Epithelial cell of esophagus (primary cell): Measurements from ENCODE around the gene JAG1.

Source experiments
- DNase-seq: peaks from one replicate; pipeline ENCODE4 v3.0.0; 2010; ENCODE audit warnings: low read depth
- H3K4me3 ChIP-seq: 2 replicates; pipeline ENCODE4 v1.5.1; 2011; ENCODE audit warnings: mild to moderate bottlenecking, low read length, control low read depth
- TF ChIP-seq, protein P1 (sequence below): IDR thresholded peaks from 2 replicates; pipeline ENCODE4 v1.5.1; 2011; ENCODE audit warnings: low read depth, mild to moderate bottlenecking, low read length, control low read depth, inconsistent platforms; ENCODE audit not compliant: insufficient read depth; ENCODE audit errors: missing control alignments

JAG1 gene

DNA sequence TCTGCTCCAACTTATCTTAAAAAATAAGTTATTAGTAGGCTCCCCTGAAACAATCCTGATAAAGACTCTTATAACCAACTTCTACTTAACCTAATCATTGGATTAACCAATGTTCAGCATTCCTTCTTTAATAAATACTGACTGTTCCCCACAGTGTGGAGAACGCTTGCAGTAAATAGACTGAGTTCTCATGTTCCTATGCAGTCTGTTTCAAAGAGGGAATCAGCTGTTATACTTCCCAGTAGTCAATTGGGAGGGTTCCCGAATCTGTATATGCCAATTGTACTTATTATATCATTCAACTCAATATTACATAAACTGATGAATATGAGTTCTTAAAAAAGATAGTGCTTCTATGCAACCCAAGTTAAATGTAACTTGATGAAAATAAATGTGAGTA lies 9.7 kb upstream of the JAG1 start:
- TF ChIP-seq, protein P1, sequence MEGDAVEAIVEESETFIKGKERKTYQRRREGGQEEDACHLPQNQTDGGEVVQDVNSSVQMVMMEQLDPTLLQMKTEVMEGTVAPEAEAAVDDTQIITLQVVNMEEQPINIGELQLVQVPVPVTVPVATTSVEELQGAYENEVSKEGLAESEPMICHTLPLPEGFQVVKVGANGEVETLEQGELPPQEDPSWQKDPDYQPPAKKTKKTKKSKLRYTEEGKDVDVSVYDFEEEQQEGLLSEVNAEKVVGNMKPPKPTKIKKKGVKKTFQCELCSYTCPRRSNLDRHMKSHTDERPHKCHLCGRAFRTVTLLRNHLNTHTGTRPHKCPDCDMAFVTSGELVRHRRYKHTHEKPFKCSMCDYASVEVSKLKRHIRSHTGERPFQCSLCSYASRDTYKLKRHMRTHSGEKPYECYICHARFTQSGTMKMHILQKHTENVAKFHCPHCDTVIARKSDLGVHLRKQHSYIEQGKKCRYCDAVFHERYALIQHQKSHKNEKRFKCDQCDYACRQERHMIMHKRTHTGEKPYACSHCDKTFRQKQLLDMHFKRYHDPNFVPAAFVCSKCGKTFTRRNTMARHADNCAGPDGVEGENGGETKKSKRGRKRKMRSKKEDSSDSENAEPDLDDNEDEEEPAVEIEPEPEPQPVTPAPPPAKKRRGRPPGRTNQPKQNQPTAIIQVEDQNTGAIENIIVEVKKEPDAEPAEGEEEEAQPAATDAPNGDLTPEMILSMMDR, result no peak
- H3K4me3 ChIP-seq, result no peak overlapping the region
- no peak for DNase-seq

DNA sequence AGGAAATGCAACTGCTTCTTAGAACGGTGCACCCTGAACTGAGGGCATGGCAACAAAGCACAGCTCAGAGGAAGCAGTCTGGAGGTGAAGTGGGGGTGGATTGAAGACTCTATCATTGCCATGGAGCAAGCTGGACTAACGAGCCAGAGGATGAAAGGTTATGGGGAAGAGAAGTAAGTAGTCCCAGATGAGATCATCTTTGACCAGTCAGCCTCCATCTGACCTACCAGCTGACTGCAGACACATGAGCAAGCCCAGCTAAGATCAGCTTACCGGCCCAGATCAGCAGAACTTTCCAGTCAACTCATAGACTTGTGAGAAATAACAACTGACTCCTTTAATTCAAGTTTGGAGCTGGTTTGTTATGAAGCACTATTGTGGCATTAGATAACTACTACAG lies 9.1 kb upstream of the JAG1 start:
- no peak overlapping the region for H3K4me3 ChIP-seq
- TF ChIP-seq, protein P1, result no peak
- no peak for DNase-seq

DNA sequence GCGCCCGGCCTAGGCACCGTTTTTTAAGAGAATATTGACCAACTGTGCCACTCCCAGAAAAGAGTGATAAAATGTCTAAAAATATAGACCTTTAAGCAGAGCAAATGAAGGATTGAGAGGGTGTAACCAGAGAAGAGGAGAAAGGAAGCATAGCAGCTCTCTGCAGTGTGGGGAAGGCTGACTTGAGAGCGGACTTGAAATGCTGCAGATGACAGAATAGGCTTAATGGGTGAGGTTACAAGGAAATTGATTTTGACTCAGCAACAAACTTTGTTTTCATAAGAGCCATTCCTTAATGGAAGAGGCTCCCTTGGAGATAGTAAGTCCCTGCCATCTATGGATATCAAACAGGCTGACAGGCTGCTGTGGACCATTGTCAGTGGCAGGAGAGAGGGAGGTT lies 7.7 kb upstream of the JAG1 start:
- DNase-seq, result no peak
- TF ChIP-seq, protein P1, result no peak
- no peak overlapping the region for H3K4me3 ChIP-seq

DNA sequence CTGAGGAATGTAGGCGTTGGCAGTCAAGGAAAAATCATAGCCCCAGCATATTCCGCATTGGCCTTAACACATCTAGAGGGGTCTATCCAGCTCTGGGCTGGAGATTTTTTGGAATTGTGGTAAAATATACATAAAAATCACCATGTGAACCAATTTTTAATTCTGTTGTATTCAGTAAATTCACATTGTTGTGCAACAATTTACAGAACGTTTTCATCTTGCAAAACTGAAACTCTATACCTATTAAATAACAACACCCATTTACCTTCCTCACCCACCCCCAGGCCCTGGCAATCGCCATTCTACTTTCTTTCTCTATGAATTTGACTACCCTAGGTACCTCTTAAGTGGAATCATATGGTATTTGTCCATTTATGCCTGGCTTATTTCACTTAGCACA lies 6.8 kb upstream of the JAG1 start:
- DNase-seq, result no peak
- H3K4me3 ChIP-seq, result no peak overlapping the region
- TF ChIP-seq, protein P1, result no peak

DNA sequence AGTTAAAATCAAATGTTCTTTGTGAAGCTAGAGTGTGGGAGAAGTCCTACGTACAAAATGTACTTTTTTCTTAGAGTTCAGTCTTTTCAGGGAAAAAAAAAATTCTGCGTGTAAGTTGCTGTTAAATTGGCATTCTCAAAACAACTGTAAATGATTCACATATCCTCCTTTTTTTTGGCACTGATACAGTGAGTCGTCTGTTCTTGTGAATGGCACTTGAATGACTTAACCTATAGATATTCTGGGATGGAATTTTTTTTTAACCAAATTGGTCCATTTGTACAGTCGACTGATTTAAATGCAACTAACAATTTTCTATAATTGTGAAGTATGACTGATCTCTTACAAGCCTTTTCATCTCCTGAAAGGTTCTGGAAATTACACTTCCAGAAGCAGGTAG lies 5.5 kb upstream of the JAG1 start:
- TF ChIP-seq, protein P1, result no peak
- peak; percentile 64 for DNase-seq
- no peak overlapping the region for H3K4me3 ChIP-seq

DNA sequence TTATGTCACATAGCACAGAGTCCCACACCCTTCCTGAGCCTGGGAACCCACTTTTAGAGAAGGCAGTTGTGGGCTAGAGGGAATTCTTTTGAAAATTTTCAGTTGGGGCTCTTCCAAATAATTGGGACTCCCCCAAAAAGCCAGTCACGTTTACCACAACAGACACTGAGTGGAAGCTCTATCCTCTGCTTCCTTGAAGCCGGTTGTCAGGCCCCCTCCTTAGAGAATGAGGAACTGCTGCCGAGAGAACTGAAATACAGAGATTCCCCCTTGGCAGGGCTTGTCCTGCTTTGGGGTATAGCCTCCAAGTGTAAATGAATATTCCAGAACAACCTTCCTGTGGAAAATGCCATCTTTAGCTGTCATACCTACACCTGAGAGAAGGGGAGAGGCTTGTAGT lies 2.7 kb upstream of the JAG1 start:
- TF ChIP-seq, protein P1, result no peak
- DNase-seq, result no peak
- no peak overlapping the region for H3K4me3 ChIP-seq

DNA sequence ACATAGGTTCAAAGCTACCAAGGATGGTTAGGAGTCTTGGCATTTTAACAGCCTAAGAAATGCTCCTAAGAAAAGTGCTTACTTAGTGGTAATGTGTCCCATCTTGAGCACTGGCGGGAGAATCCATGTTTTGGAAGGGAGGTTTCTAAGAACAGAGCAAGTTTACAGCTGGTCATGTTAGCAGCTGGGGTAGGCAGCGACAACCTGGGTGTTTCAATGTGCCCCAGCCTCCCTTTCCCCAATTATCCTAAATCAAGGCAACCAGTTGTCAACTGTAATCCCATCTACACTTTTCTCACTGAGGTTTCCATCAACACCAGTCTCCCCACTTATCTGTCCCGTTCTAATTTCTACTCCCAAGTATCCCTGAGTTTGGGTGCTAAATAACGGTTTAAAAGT lies 1.6 kb upstream of the JAG1 start:
- H3K4me3 ChIP-seq, result peak overlapping the region; percentile 98
- TF ChIP-seq, protein P1, result no peak
- DNase-seq, result no peak
